ENCODE measurements around the gene CACTIN. TPM values are rescaled to one million over a fixed set of nuclear protein-coding genes. Genes with fewer than 3 reads are reported as not detected.
"Not testable (repeated sequence)": the region's sequence is repeated elsewhere in the genome, so short reads cannot be mapped to it uniquely, and the experiment has no call there.

The CACTIN gene
- total RNA-seq, 6 experiments from 2014 or later = 8.4 to 14.9 (median 10.3) TPM

DNA sequence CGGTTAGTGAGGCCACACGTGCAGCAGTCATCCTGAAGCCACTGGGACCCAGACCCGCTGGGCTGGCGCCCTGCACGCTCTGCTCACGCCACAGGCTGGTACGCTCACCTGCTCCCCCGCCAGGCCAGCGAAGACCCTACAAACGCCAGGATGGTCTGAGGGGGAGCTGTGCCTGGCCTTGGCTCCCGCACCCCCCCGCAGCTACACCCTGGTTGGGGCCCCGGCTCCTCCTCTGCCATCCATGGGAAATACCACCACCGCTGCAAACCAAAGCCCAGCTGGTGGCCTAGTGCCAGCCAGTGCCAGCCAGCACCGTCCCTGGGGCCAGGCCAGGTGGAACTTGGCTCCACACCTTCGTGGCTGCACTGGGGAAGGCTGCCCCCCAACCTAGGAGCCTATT lies 23.3 kb upstream of the CACTIN start:
- DNase-seq (no peak), ATAC-seq (peak in 3 of 4 donors; percentile 10 to 55 (median 29))
- whole genome bisulfite sequencing (ENCODE audit: insufficient coverage, low coverage, low lambda C conversion rate, missing lambda C conversion rate) = no CpG with 5 or more reads among the region's 16 CpGs
- Histone ChIP-seq H3K9me3 (no peaks in the 10 kb centered on the region), H3K4me1 (peaks cover 0 to 6% (median 3%) of the 10 kb centered on the region in 4 donors), H3K27ac (no peak overlapping the region), H3K36me3 (no peaks in the 10 kb centered on the region), H3K27me3 (no peaks in the 10 kb centered on the region), H3K4me3 (no peak overlapping the region)
- TF ChIP-seq POLR2A (IDR thresholded peaks at IDR 0.05) = no peak
- TF ChIP-seq CTCF (IDR thresholded peaks at IDR 0.05) = no peak
- intact Hi-C loops (cut with DNase I) = no loop called here

DNA sequence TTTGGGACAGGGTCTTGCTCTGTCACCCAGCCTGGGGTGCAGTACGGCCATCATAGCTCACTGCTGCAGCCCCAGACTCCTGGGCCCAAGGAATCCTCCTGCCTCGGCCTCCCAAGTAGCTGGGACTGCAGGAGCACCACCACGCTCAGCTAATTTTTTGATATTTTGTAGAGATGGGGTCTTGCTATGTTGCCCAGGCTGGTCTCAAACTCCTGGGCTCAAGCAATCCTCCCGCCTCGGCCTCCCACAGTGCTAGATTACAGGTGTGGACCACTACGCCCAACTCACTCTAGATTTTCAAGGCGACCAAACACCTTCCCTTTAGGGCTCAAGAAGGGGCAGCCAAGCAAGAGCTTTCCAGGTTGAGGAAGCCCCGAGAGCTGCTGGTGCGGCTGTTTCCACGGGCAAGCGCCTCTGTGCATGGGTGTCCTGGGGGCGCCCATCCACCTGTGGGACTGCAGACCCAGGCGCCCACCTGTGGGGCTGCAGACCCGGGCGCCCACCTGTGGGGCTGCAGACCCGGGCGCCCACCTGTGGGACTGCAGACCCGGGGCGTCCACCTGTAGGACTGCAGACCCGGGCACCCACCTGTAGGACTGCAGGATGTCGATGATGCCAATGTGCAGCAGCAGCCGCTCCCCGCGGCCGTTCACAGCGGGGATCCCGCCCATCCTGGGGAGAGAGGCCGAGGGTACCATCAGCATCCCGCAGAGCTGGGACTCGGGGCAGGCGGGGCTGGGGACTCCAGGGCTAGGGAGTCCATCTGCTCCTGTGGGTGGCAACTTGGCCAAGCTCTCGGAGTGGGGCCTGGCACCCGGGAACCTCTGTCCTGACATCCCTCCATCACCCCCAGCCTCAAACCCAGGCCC lies 21.7 kb upstream of the CACTIN start:
- no peak for TF ChIP-seq CTCF (IDR thresholded peaks at IDR 0.05)
- TF ChIP-seq POLR2A (IDR thresholded peaks at IDR 0.05) = no peak
- H3K4me1 ChIP-seq = peaks cover 0 to 12% (median 5%) of the 10 kb centered on the region in 4 donors
- ATAC-seq (no peak), DNase-seq (no peak)
- no peaks in the 10 kb centered on the region for H3K36me3 ChIP-seq
- no peak overlapping the region for H3K4me3 ChIP-seq
- H3K9me3 ChIP-seq = no peaks in the 10 kb centered on the region
- H3K27ac ChIP-seq = no peak overlapping the region
- 88% methylated on average over 7 of the region's 33 CpGs for WGBS (ENCODE audit: insufficient coverage, low coverage, low lambda C conversion rate, missing lambda C conversion rate)
- intact Hi-C loops (cut with DNase I) = no loop called here
- H3K27me3 ChIP-seq = no peaks in the 10 kb centered on the region

DNA sequence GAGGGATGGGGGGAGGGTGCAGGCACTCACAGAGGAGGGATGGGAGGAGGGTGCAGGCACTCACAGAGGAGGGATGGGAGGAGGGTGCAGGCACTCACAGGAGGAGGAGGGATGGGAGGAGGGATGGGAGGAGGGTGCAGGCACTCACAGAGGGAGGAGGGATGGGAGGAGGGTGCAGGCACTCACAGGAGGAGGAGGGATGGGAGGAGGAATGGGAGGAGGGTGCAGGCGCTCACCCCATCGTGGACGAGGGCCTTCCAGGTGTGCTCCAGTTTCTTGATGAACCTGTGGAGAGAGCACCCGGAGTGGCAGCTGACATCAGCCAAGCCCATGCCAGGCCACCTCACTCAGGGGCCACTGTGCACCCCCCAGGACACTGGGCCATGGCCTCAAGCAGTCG lies 20.5 kb upstream of the CACTIN start:
- H3K4me3 ChIP-seq; H3K9me3 ChIP-seq; H3K27ac ChIP-seq; DNase-seq; H3K27me3 ChIP-seq; H3K36me3 ChIP-seq; intact Hi-C loops (cut with DNase I); ATAC-seq: not testable (repeated sequence)
- WGBS (ENCODE audit: insufficient coverage, low coverage, low lambda C conversion rate, missing lambda C conversion rate) = no CpG with 5 or more reads among the region's 5 CpGs
- peaks cover 0 to 12% (median 5%) of the 10 kb centered on the region in 4 donors for H3K4me1 ChIP-seq

DNA sequence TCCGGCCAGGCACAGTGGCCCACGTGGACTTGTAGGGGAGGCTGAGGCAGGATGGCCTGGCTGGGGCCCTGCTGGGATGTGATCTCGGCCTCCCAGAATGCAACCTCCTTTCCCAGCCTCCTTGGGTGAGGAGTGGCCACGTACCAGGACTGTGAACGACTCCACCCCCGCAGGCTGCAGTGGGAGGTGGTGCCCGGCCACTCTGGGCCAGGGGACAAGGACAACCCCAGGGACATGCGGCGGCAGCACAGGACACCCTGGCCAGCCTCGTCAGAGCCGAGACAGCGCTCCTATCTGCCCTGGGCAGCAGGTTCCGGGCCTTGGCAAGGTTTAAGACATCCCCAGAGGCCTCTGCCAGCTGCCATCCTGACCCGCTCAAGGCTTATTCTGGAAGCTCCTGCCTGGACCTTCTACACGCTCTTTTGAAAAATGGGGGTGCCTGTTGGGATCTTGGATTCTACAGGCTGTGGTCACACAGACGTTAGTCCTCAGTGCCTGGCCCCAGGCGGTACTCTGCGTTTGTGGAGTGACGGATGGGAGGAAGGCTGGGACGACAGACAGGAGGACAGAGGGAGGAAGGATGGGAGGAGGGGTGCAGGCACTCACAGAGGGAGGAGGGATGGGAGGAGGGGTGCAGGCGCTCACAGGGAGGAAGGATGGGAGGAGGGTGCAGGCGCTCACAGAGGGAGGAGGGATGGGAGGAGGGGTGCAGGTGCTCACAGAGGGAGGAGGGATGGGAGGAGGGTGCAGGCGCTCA lies 19.9 kb upstream of the CACTIN start:
- ATAC-seq = no peak
- Histone ChIP-seq H3K4me1 (peaks cover 0 to 12% (median 5%) of the 10 kb centered on the region in 4 donors), H3K36me3 (no peaks in the 10 kb centered on the region), H3K4me3 (no peak overlapping the region), H3K9me3 (no peaks in the 10 kb centered on the region), H3K27ac (no peak overlapping the region), H3K27me3 (no peaks in the 10 kb centered on the region)
- 86% methylated on average over 9 of the region's 23 CpGs for whole genome bisulfite sequencing (ENCODE audit: insufficient coverage, low coverage, low lambda C conversion rate, missing lambda C conversion rate)
- TF ChIP-seq POLR2A (IDR thresholded peaks at IDR 0.05) = no peak
- TF ChIP-seq CTCF (IDR thresholded peaks at IDR 0.05) = no peak
- DNase-seq = no peak
- intact Hi-C loops (cut with DNase I) = no loop called here

- WGBS (ENCODE audit: insufficient coverage, low coverage, low lambda C conversion rate, missing lambda C conversion rate) = 97% methylated on average over 6 of the region's 21 CpGs
- intact Hi-C loops (cut with DNase I) = no loop called here
- H3K27ac ChIP-seq = no peak overlapping the region
- DNase-seq (no peak), ATAC-seq (no peak)
- H3K4me3 ChIP-seq = no peak overlapping the region
- H3K27me3 ChIP-seq = no peaks in the 10 kb centered on the region
- H3K36me3 ChIP-seq = no peaks in the 10 kb centered on the region
- TF ChIP-seq CTCF (IDR thresholded peaks at IDR 0.05) (no peak), POLR2A (IDR thresholded peaks at IDR 0.05) (no peak)
- peaks cover 0 to 12% (median 5%) of the 10 kb centered on the region in 4 donors for H3K4me1 ChIP-seq
- no peaks in the 10 kb centered on the region for H3K9me3 ChIP-seq
Observed at GRCh38 chr19:3645726-3646125, 19.1 kb upstream of the CACTIN start.

Data from right lobe of liver (tissue), 6 donors.